SU-DHL-6 (cell line): Measurements from ENCODE around the gene C4orf51.

Experiments
- H2AFZ ChIP-seq: fragments of 200-600 bp; sonication (generic); 2 replicates; pipeline ENCODE4 v1.6.1; 2014; ENCODE audit warnings: low read depth, mild to moderate bottlenecking, moderate library complexity, mixed read lengths, antibody characterized with exemption, low read length; ENCODE audit not compliant: severe bottlenecking
- H3F3A ChIP-seq: fragments of 200-600 bp; shearing (Covaris generic); 2 replicates; pipeline ENCODE4 v1.6.0; 2016; ENCODE audit warnings: antibody characterized with exemption, mild to moderate bottlenecking; ENCODE audit not compliant: insufficient read depth
- H3K27ac ChIP-seq: fragments of 200-600 bp; sonication (generic); 2 replicates; pipeline ENCODE4 v1.5.1; 2016; ENCODE audit warnings: low read depth, mild to moderate bottlenecking, low read length, moderate library complexity, mixed read lengths
- H3K27me3 ChIP-seq: fragments of 200-600 bp; sonication (generic), shearing (Covaris generic); 2 replicates; pipeline ENCODE4 v1.6.0; 2014; ENCODE audit warnings: mild to moderate bottlenecking, low read length
- H3K36me3 ChIP-seq: fragments of 200-600 bp; sonication (generic); 2 replicates; pipeline ENCODE4 v1.6.1; 2014; ENCODE audit warnings: mild to moderate bottlenecking, low read length, mixed read lengths
- H3K4me2 ChIP-seq: fragments of 300-600, 200-600 bp; shearing (Covaris generic), sonication (generic); 2 replicates; pipeline ENCODE4 v1.6.0; 2014; ENCODE audit warnings: low read length, low read depth, mild to moderate bottlenecking; ENCODE audit not compliant: poor library complexity, severe bottlenecking
- H3K4me3 ChIP-seq: fragments of 200-600 bp; sonication (generic); 2 replicates; pipeline ENCODE4 v1.5.1; 2014; ENCODE audit warnings: antibody characterized with exemption, low read length, mild to moderate bottlenecking, mixed read lengths; ENCODE audit not compliant: insufficient read depth, poor library complexity, severe bottlenecking
- H3K79me2 ChIP-seq: fragments of 200-600 bp; sonication (generic); 2 replicates; pipeline ENCODE4 v1.6.1; 2014; ENCODE audit warnings: mild to moderate bottlenecking, low read length, moderate library complexity; ENCODE audit not compliant: insufficient read depth
- H3K9ac ChIP-seq: fragments of 200-600 bp; sonication (generic); 2 replicates; pipeline ENCODE4 v1.7.0; 2014; ENCODE audit warnings: mild to moderate bottlenecking, low read length
- H3K9me2 ChIP-seq: fragments of 200-600 bp; sonication (generic); replicated peaks from 2 replicates; pipeline ENCODE4 v1.6.1; 2014; ENCODE audit warnings: low read length; ENCODE audit not compliant: insufficient read depth
- H3K9me3 ChIP-seq: fragments of 200-600 bp; sonication (generic); 2 replicates; pipeline ENCODE4 v1.6.1; 2014; ENCODE audit warnings: low read length, mixed read lengths; ENCODE audit not compliant: insufficient read depth
- H4K20me1 ChIP-seq: fragments of 200-600 bp; sonication (generic); 2 replicates; pipeline ENCODE4 v1.6.1; 2014; ENCODE audit warnings: low read depth, mild to moderate bottlenecking, antibody characterized with exemption, low read length, moderate library complexity, mixed read lengths
- CTCF ChIP-seq: fragments of 200-600 bp; sonication (generic); IDR thresholded peaks from one replicate; pipeline ENCODE4 v1.5.1; 2017; ENCODE audit warnings: antibody characterized with exemption, mild to moderate bottlenecking, low read length, moderate library complexity; ENCODE audit not compliant: insufficient read depth, poor library complexity, severe bottlenecking
- EZH2phosphoT487 ChIP-seq: fragments of 200-600 bp; sonication (generic), shearing (Covaris generic); conservative IDR thresholded peaks from 2 replicates; pipeline ENCODE4 v1.6.1; 2018; ENCODE audit warnings: mild to moderate bottlenecking, antibody characterized with exemption, low read length, moderate library complexity, mixed read lengths

The C4orf51 gene

DNA sequence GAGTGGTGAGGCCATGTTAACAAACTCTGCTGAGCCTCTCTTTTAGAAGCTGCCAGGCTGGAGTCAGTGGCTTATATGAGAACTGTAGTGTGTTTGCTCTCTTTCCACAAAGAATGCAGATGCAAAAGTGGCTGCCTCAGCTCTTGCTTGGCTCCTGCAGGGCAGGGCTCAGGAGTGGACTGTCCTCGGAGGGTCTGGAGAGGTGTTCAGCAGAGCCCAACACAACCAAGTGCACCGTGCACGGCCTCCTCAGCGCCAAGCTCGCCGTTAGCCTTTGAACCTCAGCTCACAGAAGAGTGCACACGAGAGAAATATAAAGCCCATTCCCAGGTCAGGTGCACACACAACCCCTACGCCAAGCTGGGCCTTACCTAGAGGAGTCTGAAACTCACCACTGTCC is 82.8 kb downstream of the C4orf51 start:
- Histone ChIP-seq H3K9me3 (no peaks in the 10 kb centered on the region), H3K4me3 (no peak overlapping the region), H3K4me2 (no peak overlapping the region)

GRCh38 chr4:145763399-145763798 is 83.5 kb downstream of the C4orf51 start:
- peaks cover 31% of the 10 kb centered on the region for H3K36me3 ChIP-seq
- no peak overlapping the region for H2AFZ ChIP-seq
- TF ChIP-seq EZH2phosphoT487 (no peak), CTCF (no peak)
- no peaks in the 10 kb centered on the region for H4K20me1 ChIP-seq
- H3K9ac ChIP-seq, result no peak overlapping the region
- no peak overlapping the region for H3K27ac ChIP-seq
- no peaks in the 10 kb centered on the region for H3K27me3 ChIP-seq
- 0 out of 2 replicates have a peak, but pooled peaks cover 3% of the 10 kb centered on the region for H3F3A ChIP-seq
- H3K9me3 ChIP-seq, result no peaks in the 10 kb centered on the region
- H3K9me2 ChIP-seq, result no peaks in the 10 kb centered on the region
- H3K79me2 ChIP-seq, result no peaks in the 10 kb centered on the region
- H3K4me2 ChIP-seq, result no peak overlapping the region
- H3K4me3 ChIP-seq, result no peak overlapping the region

More for the DNA sequence above, 82.8 kb downstream of the C4orf51 start:
- Histone ChIP-seq H3K36me3 (peaks cover 31% of the 10 kb centered on the region), H2AFZ (no peak overlapping the region), H3K9ac (no peak overlapping the region), H3F3A (0 out of 2 replicates have a peak, but pooled peaks cover 3% of the 10 kb centered on the region), H4K20me1 (peaks cover under 1% of the 10 kb centered on the region; the same call in 1 of the 2 replicates), H3K9me2 (no peaks in the 10 kb centered on the region), H3K79me2 (no peaks in the 10 kb centered on the region), H3K27ac (no peak overlapping the region), H3K27me3 (no peaks in the 10 kb centered on the region)
- TF ChIP-seq EZH2phosphoT487 (no peak), CTCF (no peak)

- H3K36me3 ChIP-seq, result peaks cover 21% of the 10 kb centered on the region
- no peaks in the 10 kb centered on the region for H3K27me3 ChIP-seq
Observed at GRCh38 chr4:145766273-145766672, 86.3 kb downstream of the C4orf51 start.

More at GRCh38 chr4:145766273-145766672, 86.3 kb downstream of the C4orf51 start:
- Histone ChIP-seq H3K9ac (no peak overlapping the region), H3K4me2 (no peak overlapping the region), H3K9me2 (no peaks in the 10 kb centered on the region), H3K4me3 (no peak overlapping the region), H2AFZ (no peak overlapping the region), H3K79me2 (no peaks in the 10 kb centered on the region), H3K9me3 (no peaks in the 10 kb centered on the region), H3F3A (0 out of 2 replicates have a peak, but pooled peaks cover 3% of the 10 kb centered on the region), H3K27ac (no peak overlapping the region), H4K20me1 (no peaks in the 10 kb centered on the region)
- TF ChIP-seq EZH2phosphoT487 (no peak), CTCF (no peak)
